WTC11 (cell line): ENCODE results near the gene CHTOP. TPM values are rescaled to one million over a fixed set of nuclear protein-coding genes. Genes with fewer than 3 reads are reported as not detected.

Experiments used
- ATAC-seq: fragments of 200-7000 bp; cut with Tn5 transposase; 2 replicates; pipeline ENCODE4 v1.10.0; 2021; ENCODE audit warnings: mild to moderate bottlenecking, moderate library complexity
- CTCF ChIA-PET: fragments of 300-600 bp; sonication (Branson Sonifier 250); formaldehyde crosslinking; loops from one replicate; lab custom pipeline; 2021; ENCODE audit warnings: antibody characterized with exemption; lab: Charles Lee
- POLR2A ChIA-PET: fragments of 350-600 bp; sonication (Branson Sonifier 250); formaldehyde crosslinking; loops from one replicate; lab custom pipeline; 2021; ENCODE audit warnings: antibody characterized with exemption; lab: Charles Lee
- DNase-seq: peaks from one replicate; pipeline ENCODE4 v3.0.0; 2021; ENCODE audit warnings: low spot score
- H3K27ac Mint-ChIP-seq: 2 replicates; pipeline ENCODE4 v1.8.0; 2021; ENCODE audit warnings: mixed read lengths
- H3K27me3 Mint-ChIP-seq: 2 replicates; pipeline ENCODE4 v1.8.0; 2021; ENCODE audit warnings: low read depth, mild to moderate bottlenecking, moderate library complexity, mixed read lengths
- H3K36me3 Mint-ChIP-seq: 2 replicates; pipeline ENCODE4 v1.8.0; 2021; ENCODE audit warnings: mixed read lengths
- H3K4me1 Mint-ChIP-seq: 2 replicates; pipeline ENCODE4 v1.8.0; 2022; ENCODE audit warnings: mixed read lengths
- H3K4me3 Mint-ChIP-seq: 2 replicates; pipeline ENCODE4 v1.8.0; 2021; ENCODE audit warnings: mild to moderate bottlenecking, moderate library complexity, mixed read lengths
- H3K9me3 Mint-ChIP-seq: 2 replicates; pipeline ENCODE4 v1.8.0; 2021; ENCODE audit warnings: mixed read lengths
- CBFB ChIP-seq: sonication (generic); formaldehyde crosslinking; IDR thresholded peaks from 2 replicates; pipeline ENCODE4 v1.8.1; 2022; ENCODE audit warnings: mild to moderate bottlenecking, low read depth, missing genetic modification reagents
- CDX4 ChIP-seq: fragments of 250-450 bp; sonication (Bioruptor Pico); IDR thresholded peaks from 2 replicates; pipeline ENCODE4 v1.9.0; 2021; ENCODE audit warnings: moderate library complexity, mild to moderate bottlenecking, inconsistent platforms, borderline replicate concordance
- ELF4 ChIP-seq: sonication (generic); formaldehyde crosslinking; IDR thresholded peaks from 2 replicates; pipeline ENCODE4 v1.8.1; 2022; ENCODE audit warnings: low read depth, mild to moderate bottlenecking, moderate library complexity, missing genetic modification reagents
- FOXK1 ChIP-seq: sonication (generic); formaldehyde crosslinking; IDR thresholded peaks from 2 replicates; pipeline ENCODE4 v1.8.0; 2022; ENCODE audit warnings: mild to moderate bottlenecking, moderate library complexity, missing genetic modification reagents
- JAZF1 ChIP-seq: fragments of 250-450 bp; sonication (Bioruptor Pico); IDR thresholded peaks from 2 replicates; pipeline ENCODE4 v1.9.0; 2021; ENCODE audit warnings: moderate library complexity, mild to moderate bottlenecking, inconsistent platforms
- TCF7 ChIP-seq: sonication (generic); formaldehyde crosslinking; IDR thresholded peaks from 2 replicates; pipeline ENCODE4 v1.8.0; 2022; ENCODE audit warnings: mild to moderate bottlenecking, low read depth, missing genetic modification reagents, moderate library complexity
- TEAD4 ChIP-seq: sonication (generic); formaldehyde crosslinking; IDR thresholded peaks from 2 replicates; pipeline ENCODE4 v1.8.0; 2022; ENCODE audit warnings: mild to moderate bottlenecking, missing genetic modification reagents
- ZBTB21 ChIP-seq: sonication (generic); formaldehyde crosslinking; IDR thresholded peaks from 2 replicates; pipeline ENCODE4 v1.8.1; 2023; ENCODE audit warnings: mild to moderate bottlenecking, missing genetic modification reagents, borderline replicate concordance
- ZMAT4 ChIP-seq: fragments of 250-450 bp; sonication (Bioruptor Pico); IDR thresholded peaks from 2 replicates; pipeline ENCODE4 v1.9.0; 2021; ENCODE audit warnings: mild to moderate bottlenecking
- ZNF232 ChIP-seq: sonication (generic); formaldehyde crosslinking; IDR thresholded peaks from 2 replicates; pipeline ENCODE4 v1.8.0; 2022; ENCODE audit warnings: mild to moderate bottlenecking, missing genetic modification reagents
- ZNF263 ChIP-seq: sonication (generic); formaldehyde crosslinking; IDR thresholded peaks from 2 replicates; pipeline ENCODE4 v1.8.1; 2022; ENCODE audit warnings: low read depth, mild to moderate bottlenecking, moderate library complexity, missing genetic modification reagents
- ZNF423 ChIP-seq: fragments of 250-450 bp; sonication (Bioruptor Pico); IDR thresholded peaks from 2 replicates; pipeline ENCODE4 v2.1.2; 2022; ENCODE audit warnings: mild to moderate bottlenecking, moderate library complexity
- total RNA-seq: library from RNA; stranded (reverse); gene quantifications from 3 replicates; pipeline ENCODE4 v1.2.3, GENCODE V29; 2021
- TF ChIP-seq, protein P1 (sequence below): sonication (generic); formaldehyde crosslinking; IDR thresholded peaks from 2 replicates; pipeline ENCODE4 v1.8.1; 2023; ENCODE audit warnings: mild to moderate bottlenecking, missing genetic modification reagents
- TF ChIP-seq, protein P2 (sequence below): sonication (generic); formaldehyde crosslinking; IDR thresholded peaks from 2 replicates; pipeline ENCODE4 v1.8.1; 2023; ENCODE audit warnings: mild to moderate bottlenecking, missing genetic modification reagents, moderate library complexity
- TF ChIP-seq, protein P3 (sequence below): sonication (generic); formaldehyde crosslinking; IDR thresholded peaks from 2 replicates; pipeline ENCODE4 v1.8.1; 2022; ENCODE audit warnings: mild to moderate bottlenecking, missing genetic modification reagents, moderate library complexity, borderline replicate concordance
- TF ChIP-seq, protein P4 (sequence below): sonication (generic); formaldehyde crosslinking; IDR thresholded peaks from 2 replicates; pipeline ENCODE4 v1.8.1; 2022; ENCODE audit warnings: mild to moderate bottlenecking, moderate library complexity, missing genetic modification reagents
- TF ChIP-seq, protein P5 (sequence below): fragments of 250-450 bp; sonication (Bioruptor Pico); conservative IDR thresholded peaks from 2 replicates; pipeline ENCODE4 v1.9.0; 2021; ENCODE audit warnings: mild to moderate bottlenecking

Gene CHTOP
- total RNA-seq, 1 experiment from 2014 or later = 101 TPM

DNA sequence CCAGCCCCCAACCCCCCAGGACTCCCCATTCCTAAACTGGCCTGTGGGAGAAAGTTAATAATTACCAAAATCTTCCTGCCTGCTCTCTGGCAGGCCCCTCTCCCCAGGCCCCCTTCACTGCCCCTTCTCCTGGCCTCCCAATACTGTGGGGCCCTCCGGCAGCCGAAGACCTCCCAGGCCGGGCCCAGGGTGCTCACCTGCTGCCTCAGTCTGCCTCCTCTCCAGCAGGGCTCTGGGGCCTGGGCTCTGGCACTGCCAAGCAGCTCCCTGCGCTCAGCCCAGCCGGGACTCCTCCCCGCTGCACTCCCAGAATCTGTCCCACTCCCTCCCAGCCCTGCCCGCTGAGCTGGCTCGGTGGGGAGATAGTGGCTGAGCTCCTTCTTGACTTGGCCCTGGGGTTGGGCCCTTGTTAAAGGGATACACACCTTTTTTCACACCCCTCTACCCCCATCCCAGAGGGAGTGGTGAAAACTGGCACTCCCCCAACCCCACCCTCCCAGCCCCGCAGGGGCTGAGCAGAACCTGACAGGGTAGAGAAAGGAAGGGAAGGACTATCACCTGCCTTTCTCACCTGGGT is 21.0 kb upstream of the CHTOP start, which contains the start of gene S100A16:
Gene S100A16, minus strand, starts transcription at position 383 of the 577 bp plus-strand sequence. CDS start 4,986 bp downstream, outside the sequence.
- no peaks in the 10 kb centered on the region for H3K9me3 Mint-ChIP-seq
- ChIA-PET CTCF (interaction anchor here (0.5 to 14.4 kb wide), 19 partner anchors 10 to 301 kb away, joined by 3 to 230 read pairs (median 7); partner anchors contain the start of genes CHTOP, S100A1, S100A13 and S100A6), POLR2A (interaction anchor here (0.8 to 1.7 kb wide), 5 partner anchors 14 to 21 kb away, joined by 3 to 8 read pairs (median 5); partner anchors contain the start of genes CHTOP and S100A13)
- TF ChIP-seq ZBTB21 (0 out of 2 replicates have a peak, but pooled peaks have one; percentile 43), ELF4 (no peak), FOXK1 (CRISPR knock-in tag) (0 out of 2 replicates have a peak, but pooled peaks have one; percentile 25), ZNF263 (CRISPR knock-in tag) (peak; percentile 68; the same call in 1 of the 2 replicates)
- no peaks in the 10 kb centered on the region for H3K36me3 Mint-ChIP-seq
- peaks cover 62% of the 10 kb centered on the region for H3K4me1 Mint-ChIP-seq
- H3K27me3 Mint-ChIP-seq = no peaks in the 10 kb centered on the region; the same call in 1 of the 2 replicates
- DNase-seq (peak; percentile 54), ATAC-seq (peak; percentile 58)
- H3K27ac Mint-ChIP-seq = no peak within 1 kb of the TSS
- H3K4me3 Mint-ChIP-seq = peak within 1 kb of the TSS; percentile 58

DNA sequence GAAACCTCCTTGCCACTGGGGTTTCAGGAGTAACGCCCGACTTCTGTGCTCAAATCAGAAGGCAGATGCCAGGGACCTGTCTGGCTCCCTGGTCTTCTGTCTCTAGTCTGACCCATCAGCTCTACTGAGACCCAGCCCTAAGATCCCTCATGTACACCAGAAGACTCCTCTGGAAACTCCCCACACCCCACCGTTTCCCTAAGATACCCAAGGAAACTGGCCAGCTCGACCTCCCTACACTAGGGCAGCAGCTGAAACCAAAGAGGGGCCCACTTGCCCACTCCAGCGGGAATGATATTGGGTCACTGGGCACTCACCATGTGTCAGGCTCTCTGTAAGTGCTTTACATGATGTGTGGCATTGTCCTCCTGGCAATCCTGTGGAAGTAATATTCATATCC is 20.5 kb upstream of the CHTOP start:
- Mint-ChIP-seq H3K9me3 (no peaks in the 10 kb centered on the region), H3K4me3 (no peak overlapping the region), H3K27ac (no peak overlapping the region), H3K27me3 (no peaks in the 10 kb centered on the region; the same call in 1 of the 2 replicates), H3K4me1 (peaks cover 56% of the 10 kb centered on the region), H3K36me3 (no peaks in the 10 kb centered on the region)
- ATAC-seq = no peak
- ChIA-PET POLR2A (interaction anchor here (1.1 to 1.7 kb wide), 4 partner anchors 13 to 21 kb away, joined by 3 to 8 read pairs (median 4); partner anchors contain the start of genes CHTOP and S100A13), CTCF (interaction anchor here (1.0 to 14.4 kb wide), 16 partner anchors 15 to 260 kb away, joined by 3 to 230 read pairs (median 8); partner anchors contain the start of genes CHTOP, S100A1, S100A13 and S100A6)
- TF ChIP-seq ZMAT4 (CRISPR knock-in tag) (no peak), ZNF232 (no peak), CDX4 (no peak), TCF7 (no peak), JAZF1 (CRISPR knock-in tag) (no peak), ZNF423 (CRISPR knock-in tag) (no peak), CBFB (CRISPR knock-in tag) (no peak), TEAD4 (no peak)
- TF ChIP-seq, protein P1, sequence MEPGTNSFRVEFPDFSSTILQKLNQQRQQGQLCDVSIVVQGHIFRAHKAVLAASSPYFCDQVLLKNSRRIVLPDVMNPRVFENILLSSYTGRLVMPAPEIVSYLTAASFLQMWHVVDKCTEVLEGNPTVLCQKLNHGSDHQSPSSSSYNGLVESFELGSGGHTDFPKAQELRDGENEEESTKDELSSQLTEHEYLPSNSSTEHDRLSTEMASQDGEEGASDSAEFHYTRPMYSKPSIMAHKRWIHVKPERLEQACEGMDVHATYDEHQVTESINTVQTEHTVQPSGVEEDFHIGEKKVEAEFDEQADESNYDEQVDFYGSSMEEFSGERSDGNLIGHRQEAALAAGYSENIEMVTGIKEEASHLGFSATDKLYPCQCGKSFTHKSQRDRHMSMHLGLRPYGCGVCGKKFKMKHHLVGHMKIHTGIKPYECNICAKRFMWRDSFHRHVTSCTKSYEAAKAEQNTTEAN (CRISPR knock-in tag) = no peak
- TF ChIP-seq, protein P2, sequence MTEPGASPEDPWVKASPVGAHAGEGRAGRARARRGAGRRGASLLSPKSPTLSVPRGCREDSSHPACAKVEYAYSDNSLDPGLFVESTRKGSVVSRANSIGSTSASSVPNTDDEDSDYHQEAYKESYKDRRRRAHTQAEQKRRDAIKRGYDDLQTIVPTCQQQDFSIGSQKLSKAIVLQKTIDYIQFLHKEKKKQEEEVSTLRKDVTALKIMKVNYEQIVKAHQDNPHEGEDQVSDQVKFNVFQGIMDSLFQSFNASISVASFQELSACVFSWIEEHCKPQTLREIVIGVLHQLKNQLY (CRISPR knock-in tag) = no peak
- TF ChIP-seq, protein P3, sequence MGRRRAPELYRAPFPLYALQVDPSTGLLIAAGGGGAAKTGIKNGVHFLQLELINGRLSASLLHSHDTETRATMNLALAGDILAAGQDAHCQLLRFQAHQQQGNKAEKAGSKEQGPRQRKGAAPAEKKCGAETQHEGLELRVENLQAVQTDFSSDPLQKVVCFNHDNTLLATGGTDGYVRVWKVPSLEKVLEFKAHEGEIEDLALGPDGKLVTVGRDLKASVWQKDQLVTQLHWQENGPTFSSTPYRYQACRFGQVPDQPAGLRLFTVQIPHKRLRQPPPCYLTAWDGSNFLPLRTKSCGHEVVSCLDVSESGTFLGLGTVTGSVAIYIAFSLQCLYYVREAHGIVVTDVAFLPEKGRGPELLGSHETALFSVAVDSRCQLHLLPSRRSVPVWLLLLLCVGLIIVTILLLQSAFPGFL (CRISPR knock-in tag) = no peak
- TF ChIP-seq, protein P4, sequence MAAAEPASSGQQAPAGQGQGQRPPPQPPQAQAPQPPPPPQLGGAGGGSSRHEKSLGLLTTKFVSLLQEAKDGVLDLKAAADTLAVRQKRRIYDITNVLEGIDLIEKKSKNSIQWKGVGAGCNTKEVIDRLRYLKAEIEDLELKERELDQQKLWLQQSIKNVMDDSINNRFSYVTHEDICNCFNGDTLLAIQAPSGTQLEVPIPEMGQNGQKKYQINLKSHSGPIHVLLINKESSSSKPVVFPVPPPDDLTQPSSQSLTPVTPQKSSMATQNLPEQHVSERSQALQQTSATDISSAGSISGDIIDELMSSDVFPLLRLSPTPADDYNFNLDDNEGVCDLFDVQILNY = no peak
- TF ChIP-seq, protein P5, sequence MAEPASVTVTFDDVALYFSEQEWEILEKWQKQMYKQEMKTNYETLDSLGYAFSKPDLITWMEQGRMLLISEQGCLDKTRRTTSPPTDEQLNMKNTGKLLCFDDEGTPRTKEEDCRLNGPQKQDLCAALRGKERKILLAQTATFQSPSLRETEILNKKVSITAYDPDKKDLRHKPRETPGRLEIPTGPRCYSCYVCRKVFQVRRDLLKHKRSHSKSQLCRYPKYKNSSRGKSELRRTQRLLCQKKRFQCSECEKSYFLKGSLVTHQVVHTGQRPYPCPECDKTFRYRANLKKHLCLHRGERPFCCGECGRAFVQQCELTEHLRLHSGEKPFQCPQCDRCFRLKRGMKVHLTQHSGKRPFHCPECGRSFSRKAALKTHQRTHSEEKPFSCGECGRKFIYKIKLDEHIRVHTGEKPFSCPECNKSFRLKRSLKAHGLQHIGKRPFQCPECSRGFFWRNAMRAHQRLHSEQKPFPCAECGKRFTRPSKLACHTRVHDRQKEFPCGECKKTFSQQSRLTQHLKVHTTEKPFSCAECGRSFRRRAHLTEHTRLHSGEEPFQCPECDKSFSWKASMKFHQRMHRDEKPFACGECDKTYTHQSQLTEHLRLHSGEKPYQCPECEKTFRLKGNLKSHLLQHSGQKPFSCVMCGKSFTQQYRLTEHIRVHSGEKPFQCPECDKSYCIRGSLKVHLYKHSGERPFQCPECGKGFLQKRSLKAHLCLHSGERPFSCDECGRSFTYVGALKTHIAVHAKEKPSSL (CRISPR knock-in tag) = no peak
- no peak for DNase-seq
